ENCODE results near the gene DCST1.

The DCST1 gene

DNA sequence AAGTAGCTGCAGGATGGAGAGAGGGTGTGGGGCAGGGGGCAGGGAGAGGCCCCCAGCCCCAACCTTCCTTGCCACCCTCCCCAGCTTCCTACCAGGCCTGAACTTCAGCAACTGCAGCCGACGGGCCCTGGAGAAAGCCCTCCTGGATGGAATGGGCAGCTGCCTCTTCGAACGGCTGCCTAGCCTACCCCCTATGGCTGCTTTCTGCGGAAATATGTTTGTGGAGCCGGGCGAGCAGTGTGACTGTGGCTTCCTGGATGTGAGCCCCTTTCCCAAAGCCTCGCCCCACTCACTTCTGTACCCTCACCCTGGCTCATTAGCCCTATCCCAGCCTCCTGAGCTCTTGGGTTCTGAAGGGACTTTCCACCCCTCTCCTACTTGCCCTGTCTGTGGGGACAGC, 23.5 kb downstream of the DCST1 start:
- DNase-seq, result no peak

DNA sequence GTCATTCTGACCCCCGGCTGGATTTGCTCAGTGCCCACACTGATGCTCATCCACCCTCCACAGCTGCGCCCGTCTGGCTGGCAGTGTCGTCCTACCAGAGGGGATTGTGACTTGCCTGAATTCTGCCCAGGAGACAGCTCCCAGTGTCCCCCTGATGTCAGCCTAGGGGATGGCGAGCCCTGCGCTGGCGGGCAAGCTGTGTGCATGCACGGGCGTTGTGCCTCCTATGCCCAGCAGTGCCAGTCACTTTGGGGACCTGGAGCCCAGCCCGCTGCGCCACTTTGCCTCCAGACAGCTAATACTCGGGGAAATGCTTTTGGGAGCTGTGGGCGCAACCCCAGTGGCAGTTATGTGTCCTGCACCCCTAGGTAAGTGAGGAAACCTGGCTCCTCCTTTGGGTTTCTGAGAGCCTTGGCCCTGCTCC, 24.2 kb downstream of the DCST1 start:
- no peak for DNase-seq

GRCh38 chr1:155060736-155061135, 27.1 kb downstream of the DCST1 start:
- DNase-seq, result no peak

- DNase-seq, result peak; percentile 83
These were observed 27.9 kb downstream of the DCST1 start for GRCh38 chr1:155061381-155062150.

GRCh38 chr1:155062151-155062686, 28.6 kb downstream of the DCST1 start:
- DNase-seq, result no peak

DNA sequence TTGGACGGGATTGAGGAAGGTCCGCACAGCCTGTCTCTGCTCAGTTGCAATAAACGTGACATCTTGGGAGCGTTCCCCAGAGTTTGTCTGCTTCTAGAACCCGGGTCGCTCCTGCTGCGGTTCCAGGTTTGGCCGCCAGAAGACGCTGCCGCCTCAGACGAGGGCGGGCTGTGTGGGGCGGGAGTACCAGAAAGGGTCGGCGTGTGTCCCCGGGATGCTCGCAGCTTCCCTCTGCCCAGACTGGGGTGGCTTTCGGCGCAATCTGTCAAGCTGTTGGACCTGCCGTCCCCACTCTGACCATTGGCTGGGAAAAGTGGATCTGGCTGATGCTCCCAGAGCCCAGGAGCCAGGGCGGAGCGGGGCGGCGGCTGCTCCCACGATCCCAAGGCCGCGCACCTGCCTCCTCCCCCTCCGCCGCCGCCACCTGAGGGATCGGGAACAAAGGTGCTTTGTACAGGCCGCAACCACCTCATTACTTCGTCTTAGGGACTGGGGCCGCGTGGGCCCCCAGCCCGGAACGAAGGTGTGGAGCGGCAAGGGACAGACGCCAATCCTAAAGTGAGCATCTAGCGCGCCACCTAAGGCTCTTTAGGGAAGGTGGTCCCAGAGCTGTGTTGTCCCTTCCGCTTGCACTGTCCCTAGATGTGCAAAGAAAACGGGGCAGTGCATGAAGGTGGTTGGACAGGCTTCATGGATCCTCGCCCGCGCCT, 29.2 kb downstream of the DCST1 start:
- peak; percentile 40 for DNase-seq

DNA sequence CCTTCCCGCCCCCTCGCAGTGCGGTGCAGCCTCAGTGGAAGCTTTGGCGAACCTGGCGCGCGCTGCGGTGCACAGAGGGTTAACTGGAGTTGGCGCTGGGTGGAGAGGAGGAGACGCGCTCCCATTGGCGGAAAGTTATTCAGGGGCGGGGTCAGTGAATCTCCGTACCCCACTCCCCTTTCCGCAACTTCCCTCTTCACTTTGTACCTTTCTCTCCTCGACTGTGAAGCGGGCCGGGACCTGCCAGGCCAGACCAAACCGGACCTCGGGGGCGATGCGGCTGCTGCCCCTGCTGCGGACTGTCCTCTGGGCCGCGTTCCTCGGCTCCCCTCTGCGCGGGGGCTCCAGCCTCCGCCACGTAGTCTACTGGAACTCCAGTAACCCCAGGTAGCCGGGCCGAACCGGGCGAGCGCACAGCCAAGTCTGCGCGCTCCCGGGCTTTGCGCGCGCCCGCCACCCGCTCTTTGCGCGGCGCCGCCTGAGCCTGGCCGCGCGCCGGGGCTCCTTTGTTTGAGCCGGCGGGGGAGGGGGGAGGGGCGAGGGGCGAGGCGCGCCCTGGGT, 30.0 kb downstream of the DCST1 start, which contains the start of gene EFNA4:
Gene EFNA4, plus strand, starts transcription at position 191 of the 561 bp plus-strand sequence. Its CDS starts 84 bp downstream, at position 275.
- DNase-seq, result peak; percentile 77

- DNase-seq, result no peak
These were observed 30.6 kb downstream of the DCST1 start for GRCh38 chr1:155064111-155064831.

- no peak for DNase-seq
These were observed 31.3 kb downstream of the DCST1 start for GRCh38 chr1:155064832-155065429.

DNA sequence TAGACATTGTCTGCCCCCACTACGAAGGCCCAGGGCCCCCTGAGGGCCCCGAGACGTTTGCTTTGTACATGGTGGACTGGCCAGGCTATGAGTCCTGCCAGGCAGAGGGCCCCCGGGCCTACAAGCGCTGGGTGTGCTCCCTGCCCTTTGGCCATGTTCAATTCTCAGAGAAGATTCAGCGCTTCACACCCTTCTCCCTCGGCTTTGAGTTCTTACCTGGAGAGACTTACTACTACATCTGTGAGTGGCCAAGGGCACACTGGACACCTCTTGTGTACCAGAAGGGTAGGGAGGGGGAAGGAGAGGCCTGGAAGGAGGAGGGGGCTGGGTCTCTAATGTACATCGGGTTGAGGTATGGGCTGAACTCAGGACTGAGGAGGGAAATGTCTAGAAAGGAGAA, 33.2 kb downstream of the DCST1 start:
- DNase-seq, result no peak

DNA sequence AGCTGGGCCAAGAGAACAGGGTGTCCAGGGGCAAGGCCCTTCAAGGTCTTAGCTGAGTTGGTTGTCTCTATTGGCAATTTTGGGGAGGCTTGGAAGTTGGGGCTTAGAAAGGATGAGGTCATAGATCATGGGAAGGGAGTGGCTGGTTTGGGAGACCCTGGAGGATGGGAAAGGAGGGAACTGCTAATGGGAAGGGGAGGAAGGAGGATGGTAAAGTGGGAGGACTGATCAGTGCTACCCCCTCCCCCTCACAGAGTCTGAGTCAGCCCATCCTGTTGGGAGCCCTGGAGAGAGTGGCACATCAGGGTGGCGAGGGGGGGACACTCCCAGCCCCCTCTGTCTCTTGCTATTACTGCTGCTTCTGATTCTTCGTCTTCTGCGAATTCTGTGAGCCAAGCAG, 35.0 kb downstream of the DCST1 start:
- no peak for DNase-seq

DNA sequence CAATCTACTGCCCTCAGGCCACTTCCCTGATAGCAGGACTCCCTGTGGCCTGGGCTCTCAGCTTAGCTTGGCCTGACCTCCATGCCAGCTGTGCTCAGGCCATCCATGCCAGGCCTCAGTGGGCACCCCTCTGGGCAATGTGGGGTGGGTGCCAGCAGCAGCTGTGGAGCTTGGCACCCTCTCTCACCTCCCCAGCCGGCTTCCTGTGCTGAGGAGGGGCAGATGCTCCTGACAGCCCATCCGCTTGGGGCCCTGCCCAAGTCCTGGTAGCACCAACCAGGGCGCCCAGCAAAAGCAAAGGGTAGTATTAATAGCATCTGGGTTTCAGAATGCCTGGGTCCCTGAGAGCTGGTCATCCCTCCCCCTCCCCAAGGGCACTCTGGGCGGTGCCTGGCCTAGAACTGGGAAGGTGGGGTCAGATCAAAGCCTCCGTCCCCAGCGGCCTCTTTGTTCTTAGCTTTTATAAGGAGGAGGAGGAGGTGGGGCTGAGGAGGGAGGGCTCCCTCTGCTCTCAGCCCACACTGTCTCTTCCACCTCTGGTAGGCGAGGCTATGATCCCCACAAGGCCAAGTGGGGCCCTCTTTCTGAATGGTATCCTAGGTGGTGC, 36.0 kb downstream of the DCST1 start:
- no peak for DNase-seq

DNA sequence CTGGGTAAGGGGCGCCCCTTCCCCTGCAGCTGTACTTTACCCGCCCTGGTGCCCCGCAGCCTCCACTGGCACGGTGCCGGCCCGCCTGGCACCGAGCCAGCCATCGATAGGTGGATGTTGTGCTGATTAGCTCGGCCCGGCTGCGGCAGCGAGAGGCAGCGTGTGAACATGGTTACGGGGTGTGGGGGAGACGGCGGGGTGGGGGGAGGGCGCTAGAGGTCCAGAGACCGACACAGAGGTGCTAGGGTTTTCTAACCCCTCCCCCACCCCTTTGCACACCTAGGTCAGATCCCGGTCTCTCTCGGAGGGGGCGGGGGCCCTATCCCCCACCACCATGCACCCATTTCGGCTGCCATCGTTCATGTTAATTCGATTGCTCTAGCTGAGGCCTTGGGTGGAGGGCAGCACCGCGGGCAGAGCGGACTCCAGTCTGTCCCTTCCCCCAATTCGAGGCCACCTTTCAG, 36.6 kb downstream of the DCST1 start:
- DNase-seq, result no peak

DNA sequence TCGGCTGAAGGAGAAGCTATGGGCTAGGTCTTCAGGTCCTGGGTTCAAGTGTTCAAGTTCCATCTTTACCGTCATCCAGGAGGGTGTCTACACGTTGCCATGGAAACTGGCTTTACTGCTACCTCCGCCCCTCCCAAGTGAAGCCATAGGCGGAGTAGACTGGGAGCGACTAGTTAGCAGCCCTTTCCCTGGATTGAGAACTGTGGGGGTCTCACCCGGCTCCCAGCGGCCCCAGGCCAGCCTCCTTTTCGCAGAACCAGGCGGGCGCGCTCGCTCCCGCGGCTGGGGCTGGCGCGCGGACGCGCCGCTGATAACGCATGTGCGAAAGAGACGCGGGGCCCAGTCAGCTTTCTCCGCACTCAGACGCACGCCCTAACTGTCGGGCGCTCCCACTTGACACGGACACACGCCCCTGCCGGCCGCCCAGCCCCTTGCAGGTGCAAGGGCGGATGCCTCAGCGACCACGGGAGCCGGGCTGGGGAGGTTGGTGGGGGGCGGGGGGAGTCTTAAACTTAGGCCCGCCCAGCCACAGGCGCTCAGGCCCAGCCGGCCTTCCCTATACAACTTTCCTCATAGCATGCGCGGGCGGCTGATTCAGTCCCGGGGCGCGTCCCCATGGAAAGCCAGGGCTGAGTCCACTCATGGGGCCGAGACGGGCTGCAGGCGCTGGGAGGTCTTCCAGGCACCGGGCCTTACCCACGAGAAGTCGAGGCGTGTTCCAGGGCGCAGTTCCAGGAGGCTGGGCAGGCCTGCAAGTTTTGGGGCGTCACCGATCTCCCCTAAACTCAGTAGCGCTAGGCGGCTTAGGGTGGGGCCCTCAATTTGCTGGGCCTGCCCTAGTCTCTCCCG, 37.3 kb downstream of the DCST1 start:
- DNase-seq, result peak; percentile 54

DNA sequence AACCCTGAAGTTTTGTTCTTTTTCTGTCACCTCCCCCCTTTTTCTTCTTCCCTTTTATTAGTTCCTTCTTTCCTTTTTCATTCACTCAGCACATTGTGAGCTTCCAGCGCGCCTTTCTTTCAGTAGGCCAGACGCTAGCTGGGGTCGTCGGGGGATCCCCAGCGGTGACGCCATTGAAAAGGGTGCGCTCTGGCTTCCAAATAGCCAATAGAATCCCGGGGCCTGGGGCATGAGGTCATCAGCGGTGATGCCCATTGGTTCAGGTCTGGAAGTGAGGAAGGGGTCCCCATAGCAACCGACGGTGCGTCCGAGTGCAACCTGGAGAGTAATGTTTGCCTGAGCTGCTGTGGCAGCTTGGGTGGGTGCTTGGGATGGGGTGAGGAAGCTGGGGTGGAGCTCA, 38.1 kb downstream of the DCST1 start:
- no peak for DNase-seq

DNA sequence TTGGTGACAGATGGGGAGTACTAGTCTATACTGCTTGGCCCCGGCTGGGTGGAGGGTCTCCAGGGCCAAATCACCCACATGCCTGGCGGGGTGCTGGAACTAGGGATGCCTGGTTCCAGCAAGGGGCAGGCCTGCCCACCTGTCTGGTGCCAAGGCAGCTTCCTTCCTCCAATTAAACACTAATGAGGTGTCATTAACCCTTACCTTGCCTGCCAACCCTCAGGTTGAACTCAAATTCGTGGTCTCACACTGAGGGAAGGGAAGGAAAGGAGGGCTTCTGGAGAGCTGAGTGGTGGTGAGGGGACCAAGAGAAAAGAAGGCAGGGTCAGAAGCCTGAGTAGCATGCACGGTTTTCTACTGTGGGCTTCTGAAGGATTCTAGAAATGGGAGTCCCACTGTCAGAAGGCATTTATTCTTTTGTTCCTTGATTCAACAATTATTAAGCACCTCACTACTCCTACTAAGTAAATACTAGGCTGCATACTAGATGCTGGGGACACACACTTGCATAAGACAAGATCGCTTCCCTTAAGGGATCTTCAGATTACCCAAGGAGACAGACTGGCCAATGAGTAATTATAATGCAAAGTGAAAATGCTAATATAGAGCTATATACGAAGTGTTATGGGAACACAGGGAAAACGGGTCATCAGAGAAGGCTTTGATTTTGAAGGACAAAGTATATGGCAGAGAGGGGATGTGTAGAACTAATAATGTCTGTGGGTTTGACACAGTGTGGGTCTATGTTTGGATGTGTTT, 39.1 kb downstream of the DCST1 start:
- DNase-seq, result no peak

DNA sequence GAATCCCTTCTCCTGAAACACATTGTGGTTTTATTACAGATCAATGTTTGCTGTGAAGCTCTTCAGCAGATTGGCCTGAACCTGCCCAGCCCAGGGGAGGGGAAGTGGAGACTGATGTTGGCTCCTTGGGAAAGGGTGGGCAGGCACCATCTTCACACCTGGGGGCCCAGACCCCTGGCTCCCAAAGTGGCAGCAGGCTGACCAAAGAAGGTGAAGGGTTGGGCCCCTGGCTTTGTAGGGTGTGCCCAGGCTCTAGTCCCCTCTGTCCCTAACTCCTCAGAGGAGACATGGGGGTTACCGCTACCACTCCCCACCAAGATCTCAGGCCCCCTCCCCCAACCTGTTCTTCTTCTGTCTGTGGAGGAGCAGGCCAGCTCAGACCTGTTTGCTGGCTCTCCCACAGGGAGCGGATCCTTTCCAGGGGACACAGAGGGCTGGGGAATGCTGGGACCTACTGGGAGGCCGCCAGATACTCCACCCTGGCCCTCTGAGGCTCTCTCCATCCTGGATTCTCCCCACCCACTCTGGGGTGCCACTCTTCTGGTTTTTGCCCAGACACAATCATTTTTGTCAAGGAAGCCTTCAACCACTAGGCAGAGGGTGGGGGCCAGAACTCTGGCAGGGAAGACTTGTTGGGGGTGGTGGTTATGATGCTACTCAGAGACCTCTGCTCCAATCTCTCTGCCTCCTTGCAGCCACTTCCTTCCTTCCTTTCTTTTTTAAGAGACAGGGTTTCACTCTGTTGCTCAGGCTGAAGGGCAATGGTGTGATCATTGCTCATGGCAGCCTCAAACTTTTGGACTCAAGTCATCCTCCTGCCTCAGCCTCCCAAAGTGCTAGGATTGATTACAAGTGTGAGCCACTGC, 40.0 kb downstream of the DCST1 start:
- no peak for DNase-seq

GRCh38 chr1:155075535-155075934, 41.9 kb downstream of the DCST1 start:
- no peak for DNase-seq

DNA sequence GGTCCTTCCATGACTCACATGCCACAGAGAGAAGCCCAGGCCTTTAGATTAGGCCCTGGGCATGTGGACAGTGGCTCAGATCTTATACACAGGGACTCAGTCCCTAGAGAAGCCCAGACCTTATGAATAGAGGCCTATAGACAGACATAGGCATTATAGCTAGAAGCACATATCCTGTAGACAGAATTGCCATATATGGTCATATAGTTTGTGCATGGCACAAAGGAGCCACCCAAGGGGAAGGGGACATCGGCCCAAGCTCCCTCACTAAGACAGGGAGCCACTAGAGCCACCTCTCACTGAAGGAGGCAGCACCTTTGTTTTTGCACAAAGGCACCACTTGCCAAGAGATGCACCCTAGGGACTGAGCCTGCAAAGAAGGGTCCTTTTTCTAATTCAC, 42.7 kb downstream of the DCST1 start:
- no peak for DNase-seq

Measured in fibroblast of upper back skin (primary cell).